Nephron progenitor cell (in vitro differentiated cells): ENCODE measurements around the gene PASD1.

Experiments used
- DNase-seq: peaks from one replicate; pipeline ENCODE4 v3.0.0; 2021
- H3K27ac Mint-ChIP-seq: 2 replicates; pipeline ENCODE4 v1.8.0; 2021; ENCODE audit warnings: mild to moderate bottlenecking, moderate library complexity, mixed read lengths
- H3K27me3 Mint-ChIP-seq: 2 replicates; pipeline ENCODE4 v1.8.0; 2021; ENCODE audit warnings: mild to moderate bottlenecking, low read depth, mixed read lengths; ENCODE audit not compliant: poor library complexity
- H3K36me3 Mint-ChIP-seq: 2 replicates; pipeline ENCODE4 v1.8.0; 2021; ENCODE audit warnings: low read depth, mixed read lengths
- H3K4me1 Mint-ChIP-seq: 2 replicates; pipeline ENCODE4 v1.8.0; 2021; ENCODE audit warnings: mixed read lengths
- H3K4me3 Mint-ChIP-seq: 2 replicates; pipeline ENCODE4 v1.8.0; 2021; ENCODE audit warnings: mild to moderate bottlenecking, moderate library complexity, mixed read lengths
- H3K9me3 Mint-ChIP-seq: 2 replicates; pipeline ENCODE4 v1.8.0; 2021; ENCODE audit warnings: mild to moderate bottlenecking, moderate library complexity, mixed read lengths
- TF ChIP-seq, protein P1 (sequence below): fragments of 200-600 bp; sonication (generic); IDR thresholded peaks from 2 replicates; pipeline ENCODE4 v1.5.0; 2021; ENCODE audit warnings: antibody characterized with exemption

PASD1 gene

DNA sequence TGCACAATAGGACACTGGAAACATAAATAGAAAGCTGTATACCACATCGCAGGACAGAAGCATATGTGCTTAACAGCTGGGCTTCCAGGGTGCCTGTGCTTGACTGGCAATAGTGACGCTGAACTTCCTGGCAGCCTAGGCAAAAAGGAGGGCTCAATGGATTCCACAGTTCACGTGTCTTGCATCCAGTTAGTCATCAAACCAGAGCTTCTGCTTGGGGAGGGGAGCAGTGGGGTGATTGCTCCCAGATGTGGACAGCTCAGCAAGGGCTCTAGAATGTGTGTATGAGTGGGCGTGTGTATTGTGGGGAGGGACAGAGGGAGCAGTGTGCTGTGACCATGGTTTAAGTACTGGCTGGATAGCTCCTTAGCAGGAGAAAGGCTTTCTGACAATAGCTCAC is 134.0 kb downstream of the PASD1 start:
- Mint-ChIP-seq H3K4me3 (no peak overlapping the region), H3K9me3 (peaks cover 52% of the 10 kb centered on the region), H3K27me3 (peaks cover 35% of the 10 kb centered on the region), H3K36me3 (no peaks in the 10 kb centered on the region), H3K27ac (no peak overlapping the region), H3K4me1 (peaks cover 16% of the 10 kb centered on the region)
- TF ChIP-seq, protein P1, sequence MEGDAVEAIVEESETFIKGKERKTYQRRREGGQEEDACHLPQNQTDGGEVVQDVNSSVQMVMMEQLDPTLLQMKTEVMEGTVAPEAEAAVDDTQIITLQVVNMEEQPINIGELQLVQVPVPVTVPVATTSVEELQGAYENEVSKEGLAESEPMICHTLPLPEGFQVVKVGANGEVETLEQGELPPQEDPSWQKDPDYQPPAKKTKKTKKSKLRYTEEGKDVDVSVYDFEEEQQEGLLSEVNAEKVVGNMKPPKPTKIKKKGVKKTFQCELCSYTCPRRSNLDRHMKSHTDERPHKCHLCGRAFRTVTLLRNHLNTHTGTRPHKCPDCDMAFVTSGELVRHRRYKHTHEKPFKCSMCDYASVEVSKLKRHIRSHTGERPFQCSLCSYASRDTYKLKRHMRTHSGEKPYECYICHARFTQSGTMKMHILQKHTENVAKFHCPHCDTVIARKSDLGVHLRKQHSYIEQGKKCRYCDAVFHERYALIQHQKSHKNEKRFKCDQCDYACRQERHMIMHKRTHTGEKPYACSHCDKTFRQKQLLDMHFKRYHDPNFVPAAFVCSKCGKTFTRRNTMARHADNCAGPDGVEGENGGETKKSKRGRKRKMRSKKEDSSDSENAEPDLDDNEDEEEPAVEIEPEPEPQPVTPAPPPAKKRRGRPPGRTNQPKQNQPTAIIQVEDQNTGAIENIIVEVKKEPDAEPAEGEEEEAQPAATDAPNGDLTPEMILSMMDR: no peak
- no peak for DNase-seq

DNA sequence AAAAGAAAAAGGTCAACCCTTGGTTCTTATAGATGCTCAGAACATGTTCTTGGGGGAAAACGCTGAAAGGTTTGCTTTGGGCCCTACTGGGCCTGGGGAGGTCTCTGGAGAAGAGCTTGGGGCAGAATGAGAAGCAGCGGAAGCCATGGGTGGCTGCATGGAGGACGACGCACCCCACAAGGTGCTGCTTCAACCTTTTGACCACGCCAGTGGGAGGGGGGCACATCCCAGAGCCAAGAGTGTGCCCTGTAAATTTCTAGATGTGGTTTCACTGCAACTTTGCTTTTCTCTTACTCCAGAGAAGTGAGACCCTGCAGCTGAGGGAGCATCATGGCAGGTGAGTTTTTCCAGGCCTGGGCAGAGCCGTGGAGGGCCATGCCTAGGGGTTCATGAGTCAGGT is 135.0 kb downstream of the PASD1 start:
- Mint-ChIP-seq H3K36me3 (no peaks in the 10 kb centered on the region), H3K4me1 (peaks cover 16% of the 10 kb centered on the region), H3K4me3 (no peak overlapping the region), H3K9me3 (peaks cover 54% of the 10 kb centered on the region), H3K27me3 (peaks cover 32% of the 10 kb centered on the region), H3K27ac (no peak overlapping the region)
- TF ChIP-seq, protein P1: no peak
- no peak for DNase-seq

DNA sequence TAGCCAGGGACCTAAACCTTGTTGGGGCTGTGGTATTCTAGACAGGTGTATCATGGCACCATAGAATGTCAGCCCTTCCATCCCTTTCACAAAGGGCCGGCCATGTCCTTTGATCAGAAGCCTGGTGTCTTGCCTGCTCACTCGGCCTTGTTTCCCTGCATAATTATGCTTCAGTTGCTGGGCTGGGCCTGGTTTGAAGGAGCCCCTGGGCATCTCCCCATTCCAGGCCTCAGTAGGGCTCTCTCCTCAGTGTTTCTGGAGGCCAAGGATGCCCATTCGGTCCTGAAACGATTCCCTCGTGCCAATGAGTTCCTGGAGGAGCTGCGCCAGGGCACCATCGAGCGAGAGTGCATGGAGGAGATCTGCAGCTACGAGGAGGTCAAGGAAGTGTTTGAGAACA is 136.3 kb downstream of the PASD1 start:
- H3K27me3 Mint-ChIP-seq: peaks cover 23% of the 10 kb centered on the region
- TF ChIP-seq, protein P1: no peak
- H3K36me3 Mint-ChIP-seq: no peaks in the 10 kb centered on the region

DNA sequence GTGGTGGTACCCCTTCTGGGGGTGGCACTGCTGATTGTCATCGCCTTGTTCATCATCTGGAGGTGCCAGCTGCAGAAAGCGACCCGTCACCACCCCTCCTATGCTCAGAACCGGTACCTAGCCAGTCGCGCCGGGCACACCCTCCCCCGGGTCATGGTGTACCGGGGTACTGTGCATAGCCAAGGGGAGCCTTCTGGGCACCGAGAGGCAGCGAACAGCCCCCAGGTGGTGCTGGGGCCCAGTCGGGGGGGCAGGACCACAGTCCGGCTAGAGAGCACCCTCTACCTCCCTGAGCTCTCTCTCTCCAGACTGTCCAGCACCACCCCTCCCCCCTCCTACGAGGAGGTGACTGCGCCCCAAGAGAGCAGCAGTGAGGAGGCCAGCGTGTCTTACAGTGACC is 137.1 kb downstream of the PASD1 start:
- Mint-ChIP-seq H3K36me3 (no peaks in the 10 kb centered on the region), H3K4me1 (peaks cover 18% of the 10 kb centered on the region), H3K4me3 (no peak overlapping the region), H3K27me3 (peaks cover 23% of the 10 kb centered on the region), H3K9me3 (peaks cover 63% of the 10 kb centered on the region), H3K27ac (no peak overlapping the region)
- DNase-seq: no peak
- TF ChIP-seq, protein P1: no peak

More for the DNA sequence above, 136.3 kb downstream of the PASD1 start:
- Mint-ChIP-seq H3K9me3 (peaks cover 56% of the 10 kb centered on the region), H3K4me1 (peaks cover 21% of the 10 kb centered on the region), H3K4me3 (no peak overlapping the region), H3K27ac (no peak overlapping the region)
- no peak for DNase-seq

DNA sequence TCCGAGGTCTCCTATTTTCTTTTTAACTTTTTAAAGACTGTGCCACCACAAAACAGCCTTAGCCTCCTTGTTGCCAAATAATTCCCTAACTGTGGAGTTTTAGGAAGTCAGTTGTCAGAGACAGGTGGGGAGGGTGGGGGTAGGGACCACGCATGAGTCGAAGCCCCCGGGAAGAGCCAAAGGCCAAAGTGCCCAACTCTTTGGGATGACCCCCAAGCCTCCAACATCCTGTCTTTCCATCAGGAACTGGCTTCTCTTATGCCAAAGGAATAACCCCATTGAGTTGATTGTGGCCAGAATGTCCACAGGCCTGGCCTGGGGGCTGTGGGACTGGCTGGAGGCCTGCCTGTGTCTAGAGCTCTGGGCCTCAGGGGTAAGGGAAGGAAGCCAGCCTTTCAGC is 137.6 kb downstream of the PASD1 start:
- H3K9me3 Mint-ChIP-seq: peaks cover 63% of the 10 kb centered on the region

DNA sequence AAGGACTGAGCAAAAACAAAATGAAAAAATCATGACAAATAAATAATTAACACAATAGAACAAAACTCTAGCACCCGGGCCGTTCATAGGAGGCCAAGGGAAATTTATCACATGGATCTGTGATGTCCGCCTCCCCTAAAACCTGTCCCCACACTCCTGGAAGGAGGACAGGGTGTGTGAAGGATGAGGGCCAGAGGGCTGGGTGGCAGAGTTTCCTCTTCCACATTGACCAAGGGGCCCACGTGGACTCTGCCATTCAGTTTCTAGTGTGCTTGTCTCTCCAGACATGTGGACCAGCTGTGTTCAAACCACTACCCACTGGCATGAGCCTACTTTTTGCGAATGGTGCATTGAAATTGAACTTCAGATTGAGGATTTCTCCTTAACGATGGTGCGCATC is 138.1 kb downstream of the PASD1 start:
- no peak overlapping the region for H3K27ac Mint-ChIP-seq
- no peak overlapping the region for H3K4me3 Mint-ChIP-seq
- TF ChIP-seq, protein P1: no peak
- H3K4me1 Mint-ChIP-seq: peaks cover 11% of the 10 kb centered on the region
- no peak for DNase-seq
- peaks cover 13% of the 10 kb centered on the region for H3K27me3 Mint-ChIP-seq
- H3K36me3 Mint-ChIP-seq: no peaks in the 10 kb centered on the region
- H3K9me3 Mint-ChIP-seq: peaks cover 59% of the 10 kb centered on the region

More for the DNA sequence above, 137.6 kb downstream of the PASD1 start:
- H3K27me3 Mint-ChIP-seq: peaks cover 18% of the 10 kb centered on the region
- H3K36me3 Mint-ChIP-seq: no peaks in the 10 kb centered on the region
- no peak overlapping the region for H3K4me3 Mint-ChIP-seq
- TF ChIP-seq, protein P1: no peak
- H3K27ac Mint-ChIP-seq: no peak overlapping the region
- H3K4me1 Mint-ChIP-seq: peaks cover 14% of the 10 kb centered on the region
- no peak for DNase-seq
